AG09319 (cell line): ENCODE measurements around the gene ARID4B.

Source experiments
- DNase-seq: peaks from one replicate; pipeline ENCODE4 v3.0.0-alpha.2; 2010; ENCODE audit warnings: low read depth; ENCODE audit errors: extremely low read depth
- TF ChIP-seq, protein P1 (sequence below): IDR thresholded peaks from 2 replicates; pipeline ENCODE4 v1.5.1; 2011; ENCODE audit warnings: low read depth, mild to moderate bottlenecking, inconsistent platforms, low read length, moderate library complexity

Gene ARID4B, protein sequence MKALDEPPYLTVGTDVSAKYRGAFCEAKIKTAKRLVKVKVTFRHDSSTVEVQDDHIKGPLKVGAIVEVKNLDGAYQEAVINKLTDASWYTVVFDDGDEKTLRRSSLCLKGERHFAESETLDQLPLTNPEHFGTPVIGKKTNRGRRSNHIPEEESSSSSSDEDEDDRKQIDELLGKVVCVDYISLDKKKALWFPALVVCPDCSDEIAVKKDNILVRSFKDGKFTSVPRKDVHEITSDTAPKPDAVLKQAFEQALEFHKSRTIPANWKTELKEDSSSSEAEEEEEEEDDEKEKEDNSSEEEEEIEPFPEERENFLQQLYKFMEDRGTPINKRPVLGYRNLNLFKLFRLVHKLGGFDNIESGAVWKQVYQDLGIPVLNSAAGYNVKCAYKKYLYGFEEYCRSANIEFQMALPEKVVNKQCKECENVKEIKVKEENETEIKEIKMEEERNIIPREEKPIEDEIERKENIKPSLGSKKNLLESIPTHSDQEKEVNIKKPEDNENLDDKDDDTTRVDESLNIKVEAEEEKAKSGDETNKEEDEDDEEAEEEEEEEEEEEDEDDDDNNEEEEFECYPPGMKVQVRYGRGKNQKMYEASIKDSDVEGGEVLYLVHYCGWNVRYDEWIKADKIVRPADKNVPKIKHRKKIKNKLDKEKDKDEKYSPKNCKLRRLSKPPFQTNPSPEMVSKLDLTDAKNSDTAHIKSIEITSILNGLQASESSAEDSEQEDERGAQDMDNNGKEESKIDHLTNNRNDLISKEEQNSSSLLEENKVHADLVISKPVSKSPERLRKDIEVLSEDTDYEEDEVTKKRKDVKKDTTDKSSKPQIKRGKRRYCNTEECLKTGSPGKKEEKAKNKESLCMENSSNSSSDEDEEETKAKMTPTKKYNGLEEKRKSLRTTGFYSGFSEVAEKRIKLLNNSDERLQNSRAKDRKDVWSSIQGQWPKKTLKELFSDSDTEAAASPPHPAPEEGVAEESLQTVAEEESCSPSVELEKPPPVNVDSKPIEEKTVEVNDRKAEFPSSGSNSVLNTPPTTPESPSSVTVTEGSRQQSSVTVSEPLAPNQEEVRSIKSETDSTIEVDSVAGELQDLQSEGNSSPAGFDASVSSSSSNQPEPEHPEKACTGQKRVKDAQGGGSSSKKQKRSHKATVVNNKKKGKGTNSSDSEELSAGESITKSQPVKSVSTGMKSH (N-terminal part only)

DNA sequence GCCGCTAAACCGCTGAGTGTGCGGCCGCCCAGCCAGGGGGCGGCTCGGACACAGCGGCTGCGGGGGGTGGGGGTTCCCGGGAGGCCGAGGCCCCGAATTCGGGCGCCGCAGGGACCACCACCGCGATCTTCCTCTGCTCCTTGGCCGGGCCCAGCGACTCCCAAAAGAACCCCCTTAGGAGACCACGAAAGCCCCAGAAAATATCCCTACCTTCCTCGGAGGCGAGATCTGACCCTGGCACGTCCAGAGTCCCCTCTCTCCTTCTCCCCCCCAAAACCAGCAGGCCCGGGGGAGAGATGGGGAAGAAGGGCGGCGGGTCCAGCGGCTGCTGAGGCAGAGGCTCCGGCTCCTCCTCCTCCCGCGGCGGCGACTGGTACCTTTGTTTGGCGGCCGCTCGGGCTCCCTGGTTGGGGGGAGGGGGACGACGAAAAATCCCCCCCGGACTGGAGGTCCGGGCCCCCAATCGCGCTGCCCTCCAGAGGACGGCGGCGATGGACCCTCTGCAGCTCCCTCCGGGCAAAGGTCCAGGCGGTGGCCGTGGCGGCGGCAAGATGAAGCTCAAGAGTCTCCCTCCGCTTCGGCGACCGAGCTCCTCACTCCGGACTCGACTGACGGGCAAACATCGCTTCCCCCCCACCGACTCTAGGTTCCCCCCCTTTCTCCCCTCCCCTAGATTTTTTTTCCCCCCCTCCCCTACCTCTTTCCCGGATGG, at the start of gene ARID4B:
Gene ARID4B, minus strand, starts transcription at position 621 of the 712 bp plus-strand sequence. CDS start 1,260 bp downstream, outside the sequence.
- no peak for DNase-seq
- TF ChIP-seq, protein P1, sequence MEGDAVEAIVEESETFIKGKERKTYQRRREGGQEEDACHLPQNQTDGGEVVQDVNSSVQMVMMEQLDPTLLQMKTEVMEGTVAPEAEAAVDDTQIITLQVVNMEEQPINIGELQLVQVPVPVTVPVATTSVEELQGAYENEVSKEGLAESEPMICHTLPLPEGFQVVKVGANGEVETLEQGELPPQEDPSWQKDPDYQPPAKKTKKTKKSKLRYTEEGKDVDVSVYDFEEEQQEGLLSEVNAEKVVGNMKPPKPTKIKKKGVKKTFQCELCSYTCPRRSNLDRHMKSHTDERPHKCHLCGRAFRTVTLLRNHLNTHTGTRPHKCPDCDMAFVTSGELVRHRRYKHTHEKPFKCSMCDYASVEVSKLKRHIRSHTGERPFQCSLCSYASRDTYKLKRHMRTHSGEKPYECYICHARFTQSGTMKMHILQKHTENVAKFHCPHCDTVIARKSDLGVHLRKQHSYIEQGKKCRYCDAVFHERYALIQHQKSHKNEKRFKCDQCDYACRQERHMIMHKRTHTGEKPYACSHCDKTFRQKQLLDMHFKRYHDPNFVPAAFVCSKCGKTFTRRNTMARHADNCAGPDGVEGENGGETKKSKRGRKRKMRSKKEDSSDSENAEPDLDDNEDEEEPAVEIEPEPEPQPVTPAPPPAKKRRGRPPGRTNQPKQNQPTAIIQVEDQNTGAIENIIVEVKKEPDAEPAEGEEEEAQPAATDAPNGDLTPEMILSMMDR, result no peak

DNA sequence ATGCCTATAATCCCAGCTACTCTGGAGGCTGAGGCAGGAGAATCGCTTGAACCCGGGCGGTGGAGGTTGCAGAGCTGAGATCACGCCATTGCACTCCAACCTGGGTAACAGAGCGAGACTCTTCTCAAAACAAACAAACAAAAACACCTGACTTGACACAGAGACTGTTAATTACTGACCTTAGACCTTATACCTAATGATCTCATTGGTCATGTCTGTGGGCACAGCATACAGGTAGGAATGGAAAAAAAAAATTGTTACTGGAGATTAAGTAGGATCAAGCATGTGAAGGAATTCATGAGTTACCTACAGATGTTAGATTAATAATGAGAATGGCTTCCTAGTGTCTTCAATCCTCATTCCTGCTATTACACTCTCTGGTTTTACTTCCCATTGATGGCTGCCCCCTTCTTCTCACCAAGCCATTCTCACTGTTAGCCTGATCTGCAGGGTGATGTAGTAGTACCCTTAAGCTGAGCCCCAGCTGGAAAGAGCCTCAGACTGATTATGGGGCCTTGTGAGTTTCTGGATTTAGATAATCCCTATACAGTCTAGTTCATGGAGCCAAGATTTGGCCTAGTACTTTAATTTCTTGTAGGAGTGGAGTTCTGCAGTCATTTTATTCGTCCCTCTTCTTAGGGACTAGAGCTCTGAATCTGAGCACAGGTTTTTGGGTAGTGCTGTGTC, 48.1 kb upstream of the ARID4B start:
- no peak for DNase-seq
- TF ChIP-seq, protein P1, result no peak

DNA sequence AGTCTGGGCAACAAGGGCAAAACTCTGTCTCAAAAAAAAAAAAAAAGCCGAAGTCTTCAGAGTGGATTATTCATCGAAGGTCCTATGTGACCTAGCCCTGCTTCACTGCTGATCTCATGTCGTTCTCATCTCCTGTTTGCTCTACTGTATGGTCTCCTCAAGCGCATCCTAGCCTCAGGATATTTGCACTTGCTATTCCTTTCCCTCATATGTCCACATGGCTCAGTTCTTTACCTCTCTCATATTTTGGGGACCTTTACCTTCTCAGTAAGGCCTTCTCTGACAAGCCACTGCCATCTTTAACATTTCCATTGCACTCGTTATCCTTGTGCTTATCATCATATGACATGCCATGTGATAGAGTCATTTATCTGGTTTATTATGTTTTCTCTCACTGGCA, 41.8 kb upstream of the ARID4B start:
- TF ChIP-seq, protein P1, result no peak
- no peak for DNase-seq

DNA sequence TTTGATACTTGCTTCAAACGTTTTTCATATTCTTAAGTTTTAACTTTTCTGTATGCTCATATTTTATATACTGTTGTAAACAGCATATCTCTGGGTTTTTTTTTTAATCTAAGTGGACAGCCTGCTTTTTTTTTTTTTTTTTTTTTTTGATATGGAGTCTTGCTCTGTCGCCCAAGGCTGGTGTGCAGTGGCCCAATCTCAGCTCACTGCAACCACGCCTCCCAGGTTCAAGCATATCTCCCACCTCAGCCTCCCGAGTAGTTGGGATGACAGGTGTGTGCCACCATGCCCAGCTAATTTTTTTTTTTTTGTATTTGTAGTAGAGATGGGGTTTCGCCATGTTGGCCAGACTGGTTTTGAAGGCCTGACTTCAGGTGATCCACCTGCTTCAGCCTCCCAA, 40.4 kb upstream of the ARID4B start:
- DNase-seq, result no peak
- TF ChIP-seq, protein P1, result no peak

DNA sequence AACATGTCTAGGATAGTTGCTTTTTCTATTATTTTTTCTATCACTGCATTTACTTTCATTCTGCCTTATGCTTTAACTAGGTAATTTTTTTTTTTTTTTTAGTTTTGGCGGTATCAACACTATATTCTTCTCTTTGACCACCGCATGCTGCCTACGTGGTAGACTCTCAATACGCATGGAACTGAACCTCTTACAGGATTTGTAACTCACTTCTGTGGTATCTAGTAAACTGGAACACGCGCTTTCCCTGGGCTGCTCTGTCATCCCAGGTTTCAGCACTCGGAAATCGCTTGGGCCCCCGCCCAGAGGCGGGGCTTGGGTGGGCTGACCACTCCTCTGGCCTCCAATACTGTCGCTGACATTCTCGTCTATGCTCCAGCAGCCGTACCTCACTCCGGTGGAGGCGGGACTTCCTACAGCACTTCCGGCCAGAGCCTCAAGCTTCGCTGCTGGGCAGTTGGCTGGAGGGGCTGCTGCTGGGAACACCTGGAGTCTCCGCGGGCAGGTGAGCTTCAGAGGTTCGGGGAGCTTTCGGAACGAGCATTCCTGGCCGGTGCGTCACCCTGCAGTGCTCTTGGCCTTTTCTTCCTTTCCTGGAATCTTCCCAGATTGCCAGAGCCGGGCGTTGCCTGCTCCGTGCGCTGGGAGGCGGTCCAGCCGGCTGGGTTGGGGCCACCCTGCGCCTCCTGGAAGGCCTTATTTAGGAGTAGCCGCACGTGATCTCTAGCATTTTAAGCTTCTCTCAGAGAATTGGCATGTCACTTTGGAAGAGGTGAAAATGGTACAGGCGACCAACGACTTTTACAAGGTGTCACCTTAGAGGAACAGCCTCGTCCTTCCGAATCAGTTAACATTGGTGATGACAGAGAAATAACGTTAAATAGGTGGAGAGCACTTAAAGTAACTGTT, 39.3 kb upstream of the ARID4B start, which contains the start of gene TBCE:
Gene TBCE, plus strand, starts transcription at position 428 of the 909 bp plus-strand sequence. CDS start 12,623 bp downstream, outside the sequence.
- DNase-seq, result peak; percentile 85

More for the DNA sequence above, 39.3 kb upstream of the ARID4B start, which contains the start of gene TBCE:
- TF ChIP-seq, protein P1, result peak; percentile 26
